Effector memory CD4-positive, alpha-beta T cell (primary cell): ENCODE measurements around the gene APOO.

ENCODE experiments used
- DNase-seq, 3 donors: peaks; one replicate each; pipeline ENCODE4 v3.0.0-alpha.2; 2020
- H3K27ac ChIP-seq: 2 replicates; pipeline ENCODE4 v1.7.0; 2013; ENCODE audit warnings: mild to moderate bottlenecking, low read length, moderate library complexity; ENCODE audit not compliant: insufficient read depth, poor library complexity, severe bottlenecking
- H3K27me3 ChIP-seq: replicated peaks from 2 replicates; pipeline ENCODE4 v1.7.0; 2013; ENCODE audit warnings: mild to moderate bottlenecking, low read length; ENCODE audit not compliant: insufficient read depth, control insufficient read depth, poor library complexity, severe bottlenecking
- H3K36me3 ChIP-seq: 2 replicates; pipeline ENCODE4 v1.7.0; 2013; ENCODE audit warnings: mild to moderate bottlenecking, low read length, moderate library complexity; ENCODE audit not compliant: control insufficient read depth, insufficient read depth
- H3K4me1 ChIP-seq: 2 replicates; pipeline ENCODE4 v1.7.0; 2013; ENCODE audit warnings: low read length, mild to moderate bottlenecking; ENCODE audit not compliant: control insufficient read depth, insufficient read depth, poor library complexity, severe bottlenecking
- H3K4me3 ChIP-seq: 2 replicates; pipeline ENCODE4 v1.7.0; 2013; ENCODE audit warnings: low read length, low read depth, mild to moderate bottlenecking; ENCODE audit not compliant: insufficient read depth, poor library complexity, severe bottlenecking
- H3K9me3 ChIP-seq: 2 replicates; pipeline ENCODE4 v1.7.0; 2013; ENCODE audit warnings: mild to moderate bottlenecking, low read length, moderate library complexity; ENCODE audit not compliant: control insufficient read depth
- total RNA-seq, 3 donors: gene quantifications; one replicate each; lab custom pipeline; 2026; lab: John Stamatoyannopoulos, UW

Gene APOO
- total RNA-seq, result 2.6 to 5.0 (median 3.3) reads per million in 3 donors

- Histone ChIP-seq H3K4me3 (peak within 1 kb of the TSS; percentile 51), H3K27me3 (no peaks in the 10 kb centered on the region), H3K9me3 (no peaks in the 10 kb centered on the region), H3K27ac (peak within 1 kb of the TSS; percentile 80), H3K4me1 (peaks cover 6% of the 10 kb centered on the region), H3K36me3 (no peaks in the 10 kb centered on the region)
- DNase-seq, result peak; percentile 84 to 85 (median 85)
Measured at GRCh38 chrX:23907498-23908218, at the start of gene APOO, which contains the start of gene CXorf58. Gene APOO, minus strand, starts transcription at chrX:23907938. Its CDS starts 236 bp downstream, at chrX:23907702. Gene CXorf58, plus strand, starts transcription at chrX:23908006. Its CDS starts 2,297 bp downstream, at chrX:23910303.

GRCh38 chrX:23954396-23954795 is 46.7 kb upstream of the APOO start:
- H3K27ac ChIP-seq, result no peak overlapping the region
- DNase-seq, result no peak

GRCh38 chrX:23953908-23954269 is 46.2 kb upstream of the APOO start:
- H3K27me3 ChIP-seq, result no peaks in the 10 kb centered on the region
- no peak for DNase-seq
- no peaks in the 10 kb centered on the region for H3K36me3 ChIP-seq
- no peaks in the 10 kb centered on the region for H3K9me3 ChIP-seq
- H3K27ac ChIP-seq, result peak overlapping the region; percentile 62
- H3K4me1 ChIP-seq, result peaks cover 3% of the 10 kb centered on the region
- peak overlapping the region; percentile 51 for H3K4me3 ChIP-seq

More at GRCh38 chrX:23954396-23954795, 46.7 kb upstream of the APOO start:
- Histone ChIP-seq H3K4me3 (no peak overlapping the region), H3K9me3 (no peaks in the 10 kb centered on the region), H3K4me1 (peaks cover 3% of the 10 kb centered on the region), H3K27me3 (no peaks in the 10 kb centered on the region), H3K36me3 (no peaks in the 10 kb centered on the region)

- H3K4me1 ChIP-seq, result peaks cover 3% of the 10 kb centered on the region
- H3K27me3 ChIP-seq, result no peaks in the 10 kb centered on the region
- H3K9me3 ChIP-seq, result no peaks in the 10 kb centered on the region
- peak; percentile 0 to 9 (median 5) for DNase-seq
- H3K36me3 ChIP-seq, result no peaks in the 10 kb centered on the region
- peak overlapping the region; percentile 62 for H3K27ac ChIP-seq
- peak overlapping the region; percentile 51 for H3K4me3 ChIP-seq
Measured at GRCh38 chrX:23952984-23953907, 45.5 kb upstream of the APOO start.

GRCh38 chrX:23952391-23952790 is 44.7 kb upstream of the APOO start:
- no peaks in the 10 kb centered on the region for H3K36me3 ChIP-seq
- peak overlapping the region; percentile 51 for H3K4me3 ChIP-seq
- peaks cover 3% of the 10 kb centered on the region for H3K4me1 ChIP-seq
- no peaks in the 10 kb centered on the region for H3K27me3 ChIP-seq
- H3K9me3 ChIP-seq, result no peaks in the 10 kb centered on the region
- no peak for DNase-seq
- H3K27ac ChIP-seq, result peak overlapping the region; percentile 62

GRCh38 chrX:23945206-23945605 is 37.5 kb upstream of the APOO start:
- no peaks in the 10 kb centered on the region for H3K27me3 ChIP-seq
- H3K9me3 ChIP-seq, result no peaks in the 10 kb centered on the region
- H3K36me3 ChIP-seq, result no peaks in the 10 kb centered on the region
- H3K27ac ChIP-seq, result no peak overlapping the region
- DNase-seq, result no peak
- H3K4me3 ChIP-seq, result no peak overlapping the region
- no peaks in the 10 kb centered on the region for H3K4me1 ChIP-seq

GRCh38 chrX:23944234-23944633 is 36.5 kb upstream of the APOO start:
- Histone ChIP-seq H3K4me3 (no peak overlapping the region), H3K9me3 (no peaks in the 10 kb centered on the region), H3K27ac (no peak overlapping the region), H3K27me3 (no peaks in the 10 kb centered on the region), H3K4me1 (no peaks in the 10 kb centered on the region), H3K36me3 (no peaks in the 10 kb centered on the region)
- no peak for DNase-seq

GRCh38 chrX:23939203-23939602 is 31.5 kb upstream of the APOO start:
- no peaks in the 10 kb centered on the region for H3K4me1 ChIP-seq
- no peaks in the 10 kb centered on the region for H3K9me3 ChIP-seq
- DNase-seq, result no peak

GRCh38 chrX:23938690-23939089 is 31.0 kb upstream of the APOO start:
- Histone ChIP-seq H3K9me3 (no peaks in the 10 kb centered on the region), H3K4me3 (no peak overlapping the region), H3K36me3 (no peaks in the 10 kb centered on the region), H3K27me3 (no peaks in the 10 kb centered on the region), H3K27ac (no peak overlapping the region), H3K4me1 (no peaks in the 10 kb centered on the region)
- no peak for DNase-seq

More at GRCh38 chrX:23939203-23939602, 31.5 kb upstream of the APOO start:
- H3K27ac ChIP-seq, result no peak overlapping the region
- no peaks in the 10 kb centered on the region for H3K36me3 ChIP-seq
- no peaks in the 10 kb centered on the region for H3K27me3 ChIP-seq
- H3K4me3 ChIP-seq, result no peak overlapping the region

- no peak overlapping the region for H3K27ac ChIP-seq
- no peaks in the 10 kb centered on the region for H3K36me3 ChIP-seq
- no peaks in the 10 kb centered on the region for H3K27me3 ChIP-seq
- H3K4me3 ChIP-seq, result no peak overlapping the region
- no peak for DNase-seq
- no peaks in the 10 kb centered on the region for H3K9me3 ChIP-seq
- no peaks in the 10 kb centered on the region for H3K4me1 ChIP-seq
Measured at GRCh38 chrX:23937100-23937499, 29.4 kb upstream of the APOO start.
